MCF 10A (cell line): ENCODE data around the gene TUBE1. TPM values are rescaled to one million over a fixed set of nuclear protein-coding genes. Genes with fewer than 3 reads are reported as not detected.

Source experiments
- BruUV-seq: library from RNA; stranded (reverse); fragments of 400-500 nt; replicated peaks from 2 replicates; lab custom pipeline; 2021; lab: Mats Ljungman, UMichigan
- CTCF ChIA-PET: fragments of 300-600 bp; sonication (Branson Sonifier 250); formaldehyde crosslinking; extraction: SDS; loops from one replicate; lab custom pipeline; 2021; ENCODE audit warnings: antibody characterized with exemption, inconsistent platforms; lab: Yijun Ruan, JAX
- POLR2A ChIA-PET: fragments of 300-600, 350-650 bp; sonication (Branson Sonifier 250); formaldehyde crosslinking; extraction: SDS; loops from one replicate; lab custom pipeline; 2020; ENCODE audit warnings: antibody characterized with exemption, inconsistent platforms; lab: Yijun Ruan, JAX
- DNase-seq: peaks from one replicate; pipeline ENCODE4 v3.0.0-alpha.2; 2018; ENCODE audit not compliant: unreplicated experiment
- H3K27ac Mint-ChIP-seq: one replicate; pipeline ENCODE4 v1.8.0; 2022; ENCODE audit warnings: mild to moderate bottlenecking, low read depth, mixed read lengths; ENCODE audit not compliant: unreplicated experiment
- H3K27me3 Mint-ChIP-seq: one replicate; pipeline ENCODE4 v1.8.0; 2022; ENCODE audit warnings: mixed read lengths; ENCODE audit not compliant: insufficient read depth, unreplicated experiment
- H3K36me3 Mint-ChIP-seq: one replicate; pipeline ENCODE4 v1.8.0; 2022; ENCODE audit warnings: mild to moderate bottlenecking, moderate library complexity, mixed read lengths; ENCODE audit not compliant: insufficient read depth, unreplicated experiment
- H3K4me1 Mint-ChIP-seq: one replicate; pipeline ENCODE4 v1.8.0; 2022; ENCODE audit warnings: mixed read lengths; ENCODE audit not compliant: insufficient read depth, unreplicated experiment
- H3K4me3 Mint-ChIP-seq: one replicate; pipeline ENCODE4 v1.8.0; 2022; ENCODE audit warnings: mild to moderate bottlenecking, moderate library complexity, mixed read lengths; ENCODE audit not compliant: unreplicated experiment
- H3K9me3 Mint-ChIP-seq: one replicate; pipeline ENCODE4 v1.8.0; 2022; ENCODE audit warnings: mixed read lengths; ENCODE audit not compliant: unreplicated experiment
- intact Hi-C: fragments of 100-400 bp; cut with micrococcal nuclease; formaldehyde crosslinking; loops from 2 replicates; pipeline ENCODE4 v1.14.1; 2022
- total RNA-seq: library from RNA; stranded (reverse); gene quantifications from 2 replicates; pipeline ENCODE4 v1.2.3, GENCODE V29; 2022
- TF ChIP-seq, protein P1 (sequence below): fragments of 200-600 bp; IDR thresholded peaks from one replicate; pipeline ENCODE4 v1.8.0; 2022; ENCODE audit warnings: antibody characterized with exemption, mild to moderate bottlenecking; ENCODE audit not compliant: unreplicated experiment

The TUBE1 gene
- total RNA-seq, 1 experiment from 2014 or later, result 47.7 TPM

DNA sequence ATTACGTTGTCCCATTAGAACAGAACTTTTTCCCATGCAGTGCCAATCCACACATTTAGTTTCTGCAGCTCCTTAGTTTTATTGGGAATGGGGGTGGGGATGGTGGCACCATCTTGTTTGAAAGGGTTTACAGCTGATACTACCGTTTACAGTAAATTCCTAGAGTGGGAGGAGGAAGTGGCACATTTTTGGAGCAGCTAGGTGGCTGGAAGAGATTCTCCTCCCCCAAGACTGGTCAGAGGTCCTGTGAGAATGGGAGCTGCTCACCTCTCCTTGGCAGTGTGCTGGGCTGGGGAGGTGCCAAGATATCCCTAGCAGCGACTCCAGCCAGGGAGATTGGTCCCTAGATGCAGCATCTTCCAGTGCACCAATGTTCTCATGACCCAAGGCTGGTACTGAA is 45.7 kb downstream of the TUBE1 start:
- intact Hi-C loops, result loop anchor here (5.0 kb wide), 1 partner anchor 679 kb away; no protein-coding TSS in a partner anchor
- TF ChIP-seq, protein P1, sequence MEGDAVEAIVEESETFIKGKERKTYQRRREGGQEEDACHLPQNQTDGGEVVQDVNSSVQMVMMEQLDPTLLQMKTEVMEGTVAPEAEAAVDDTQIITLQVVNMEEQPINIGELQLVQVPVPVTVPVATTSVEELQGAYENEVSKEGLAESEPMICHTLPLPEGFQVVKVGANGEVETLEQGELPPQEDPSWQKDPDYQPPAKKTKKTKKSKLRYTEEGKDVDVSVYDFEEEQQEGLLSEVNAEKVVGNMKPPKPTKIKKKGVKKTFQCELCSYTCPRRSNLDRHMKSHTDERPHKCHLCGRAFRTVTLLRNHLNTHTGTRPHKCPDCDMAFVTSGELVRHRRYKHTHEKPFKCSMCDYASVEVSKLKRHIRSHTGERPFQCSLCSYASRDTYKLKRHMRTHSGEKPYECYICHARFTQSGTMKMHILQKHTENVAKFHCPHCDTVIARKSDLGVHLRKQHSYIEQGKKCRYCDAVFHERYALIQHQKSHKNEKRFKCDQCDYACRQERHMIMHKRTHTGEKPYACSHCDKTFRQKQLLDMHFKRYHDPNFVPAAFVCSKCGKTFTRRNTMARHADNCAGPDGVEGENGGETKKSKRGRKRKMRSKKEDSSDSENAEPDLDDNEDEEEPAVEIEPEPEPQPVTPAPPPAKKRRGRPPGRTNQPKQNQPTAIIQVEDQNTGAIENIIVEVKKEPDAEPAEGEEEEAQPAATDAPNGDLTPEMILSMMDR, result no peak
- Mint-ChIP-seq H3K4me1 (peaks cover 6% of the 10 kb centered on the region), H3K4me3 (no peak overlapping the region), H3K27me3 (no peaks in the 10 kb centered on the region), H3K36me3 (no peaks in the 10 kb centered on the region), H3K9me3 (no peaks in the 10 kb centered on the region), H3K27ac (no peak overlapping the region)
- ChIA-PET POLR2A (interaction anchor here (0.8 to 1.2 kb wide), 2 partner anchors 51 to 68 kb away, joined by 3 read pairs; no protein-coding TSS in a partner anchor), CTCF (interaction anchor here (0.6 to 6.5 kb wide), 32 partner anchors 9 to 1521 kb away, joined by 3 to 136 read pairs (median 4); partner anchors contain the start of gene CCN6)
- DNase-seq, result no peak
- no TSS peak for BruUV-seq

DNA sequence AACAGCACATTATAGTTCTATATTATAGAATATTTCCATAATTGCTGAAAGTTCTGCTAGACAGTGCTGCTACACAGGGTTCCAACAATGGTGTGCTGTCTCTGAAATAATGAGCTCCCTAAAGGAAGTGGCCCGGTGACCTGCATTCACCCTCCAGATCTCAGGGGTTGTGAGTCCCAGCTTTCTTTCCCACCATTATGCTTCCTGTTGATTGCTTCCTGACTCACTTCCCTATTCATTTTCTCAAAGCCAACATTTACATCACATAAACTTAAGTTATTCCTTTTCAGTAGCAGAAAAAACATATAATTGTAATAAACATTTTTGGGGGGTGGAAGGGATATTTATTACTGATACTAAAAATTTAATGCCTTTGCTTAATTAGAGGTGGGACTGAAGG is 46.3 kb downstream of the TUBE1 start:
- TF ChIP-seq, protein P1, result no peak
- H3K9me3 Mint-ChIP-seq, result no peaks in the 10 kb centered on the region
- H3K27me3 Mint-ChIP-seq, result no peaks in the 10 kb centered on the region
- H3K4me3 Mint-ChIP-seq, result no peak overlapping the region
- H3K27ac Mint-ChIP-seq, result no peak overlapping the region
- no peak for DNase-seq
- H3K4me1 Mint-ChIP-seq, result peaks cover 6% of the 10 kb centered on the region
- CTCF ChIA-PET, result interaction anchor here (0.6 to 6.5 kb wide), 15 partner anchors 9 to 1030 kb away, joined by 3 to 136 read pairs (median 4); a partner anchor contains a TSS
- no TSS peak for BruUV-seq
- intact Hi-C loops, result loop anchor here (5.0 kb wide), 1 partner anchor 679 kb away; no protein-coding TSS in a partner anchor
- H3K36me3 Mint-ChIP-seq, result no peaks in the 10 kb centered on the region
- POLR2A ChIA-PET, result no interaction called here

GRCh38 chr6:112039431-112039770 is 47.9 kb downstream of the TUBE1 start:
- intact Hi-C loops, result no loop called here
- Mint-ChIP-seq H3K27me3 (no peaks in the 10 kb centered on the region), H3K4me3 (no peak overlapping the region), H3K36me3 (no peaks in the 10 kb centered on the region), H3K4me1 (peaks cover 6% of the 10 kb centered on the region), H3K27ac (no peak overlapping the region), H3K9me3 (no peaks in the 10 kb centered on the region)
- ChIA-PET POLR2A (no interaction called here), CTCF (interaction anchor here (0.6 to 6.5 kb wide), 7 partner anchors 8 to 329 kb away, joined by 3 to 136 read pairs (median 4); no protein-coding TSS in a partner anchor)
- no peak for DNase-seq
- TF ChIP-seq, protein P1, result no peak
- no TSS peak for BruUV-seq

DNA sequence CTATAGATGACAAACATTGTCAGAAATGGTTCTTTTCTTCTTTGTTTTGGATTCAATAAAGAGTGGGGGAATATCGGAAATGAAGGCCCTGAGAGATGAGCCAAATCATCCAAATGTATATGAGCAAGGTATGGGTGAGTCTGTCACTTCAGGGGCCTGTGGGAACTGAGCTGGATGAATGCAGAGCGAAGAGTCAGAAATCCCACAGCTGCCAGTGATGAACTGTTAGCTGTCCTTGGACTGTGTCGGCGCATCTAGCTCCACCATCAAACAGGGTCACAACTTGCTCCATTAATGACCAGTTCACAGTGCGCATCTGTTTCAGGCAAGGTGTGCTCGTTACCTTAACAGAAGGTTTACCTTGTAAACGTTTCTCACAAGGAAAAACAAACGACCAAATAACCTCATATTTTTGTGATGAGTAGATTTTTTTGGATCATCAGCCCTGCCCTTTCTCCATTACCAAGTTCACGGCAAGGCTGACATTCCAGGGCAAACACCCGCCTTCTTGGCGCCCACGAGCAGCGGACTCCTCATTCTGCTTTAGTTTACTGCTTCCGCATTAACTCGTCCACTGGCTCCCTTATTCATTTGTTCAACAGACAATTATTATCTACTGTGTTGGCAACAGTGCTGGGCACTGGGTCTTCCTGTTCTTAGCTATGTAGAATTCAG is 48.4 kb downstream of the TUBE1 start:
- Mint-ChIP-seq H3K4me3 (no peak overlapping the region), H3K27me3 (peaks cover 2% of the 10 kb centered on the region), H3K36me3 (no peaks in the 10 kb centered on the region), H3K9me3 (no peaks in the 10 kb centered on the region), H3K27ac (no peak overlapping the region), H3K4me1 (peaks cover 6% of the 10 kb centered on the region)
- TF ChIP-seq, protein P1, result no peak
- no TSS peak for BruUV-seq
- DNase-seq, result no peak
- POLR2A ChIA-PET, result no interaction called here
- CTCF ChIA-PET, result interaction anchor here (0.6 to 6.5 kb wide), 11 partner anchors 8 to 410 kb away, joined by 3 to 136 read pairs (median 3); no protein-coding TSS in a partner anchor
- intact Hi-C loops, result no loop called here
